ENCODE results near the gene DPF3. TPM values are rescaled to one million over a fixed set of nuclear protein-coding genes. Genes with fewer than 3 reads are reported as not detected.

Gene DPF3
- total RNA-seq, 2 experiments from 2014 or later: 0.25 to 0.39 TPM

DNA sequence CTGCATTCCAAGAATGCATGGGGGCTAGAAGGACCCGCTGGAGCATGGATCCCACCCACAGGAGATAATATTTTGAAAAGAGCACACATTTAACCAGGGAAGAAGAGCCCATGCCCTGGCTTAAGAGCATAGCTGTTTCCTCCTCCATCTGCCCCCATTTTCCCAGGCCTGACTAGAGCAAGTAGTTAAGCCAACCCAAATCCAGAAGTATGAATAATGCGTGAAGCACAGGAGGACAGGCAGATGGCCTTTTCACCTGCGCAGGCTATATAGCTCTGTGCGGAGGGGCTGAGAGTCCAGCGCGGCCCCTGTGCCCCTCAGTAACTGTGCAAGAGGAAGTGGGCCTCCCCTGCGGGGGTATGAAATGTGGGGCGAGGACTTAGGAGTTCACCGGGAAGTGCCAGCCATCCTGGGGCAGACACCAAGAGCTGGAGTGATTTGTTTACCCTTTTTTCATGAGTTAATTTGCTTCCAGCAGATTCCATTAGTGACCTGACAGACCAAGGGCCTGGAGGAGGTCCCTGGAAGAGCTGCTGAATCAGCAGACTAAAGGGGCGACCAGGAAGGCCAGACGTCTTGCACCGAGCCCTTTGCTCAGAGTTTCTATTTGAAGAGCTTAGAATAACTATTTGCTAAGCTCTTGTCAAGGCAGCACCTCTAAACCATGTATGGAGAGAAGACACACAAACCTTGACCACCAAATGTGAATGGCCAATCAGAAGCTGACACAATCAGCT is 37.2 kb downstream of the DPF3 start:
- no peak for DNase-seq
- H3K9me3 Mint-ChIP-seq (ENCODE audit: low read depth): no peaks in the 10 kb centered on the region
- H3K4me3 Mint-ChIP-seq: no peak overlapping the region
- ChIA-PET POLR2A (interaction anchor here (0.6 kb wide), 1 partner anchor 360 kb away, joined by 3 read pairs; no protein-coding TSS in a partner anchor), CTCF (no interaction called here)
- H3K27ac Mint-ChIP-seq: no peak overlapping the region
- no peaks in the 10 kb centered on the region for H3K4me1 Mint-ChIP-seq
- intact Hi-C loops (cut with DNase I, micrococcal nuclease): no loop called here
- H3K36me3 Mint-ChIP-seq (ENCODE audit: low read depth): no peaks in the 10 kb centered on the region
- no peak for ATAC-seq
- no peaks in the 10 kb centered on the region for H3K27me3 Mint-ChIP-seq

DNA sequence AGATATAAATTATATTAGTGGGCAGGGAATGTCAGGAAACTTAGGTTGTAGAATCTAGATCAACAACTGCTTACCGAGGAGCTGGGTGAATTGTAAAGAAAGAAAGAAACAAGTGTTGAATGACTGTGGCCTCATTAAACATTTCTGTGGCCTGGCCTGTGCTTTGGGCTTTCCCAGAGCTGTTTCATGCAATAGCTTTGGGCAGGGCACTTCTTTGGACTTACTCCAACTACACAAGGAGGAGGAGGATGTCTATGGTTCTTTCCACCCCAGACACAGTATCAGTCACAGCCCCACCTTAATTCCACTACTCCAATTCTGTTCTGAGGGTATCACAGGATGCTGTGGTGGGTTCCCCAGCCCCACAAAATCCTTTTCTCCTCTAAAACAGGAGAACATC is 38.0 kb downstream of the DPF3 start:
- no peaks in the 10 kb centered on the region for H3K9me3 Mint-ChIP-seq (ENCODE audit: low read depth)
- ChIA-PET CTCF (no interaction called here), POLR2A (no interaction called here)

DNA sequence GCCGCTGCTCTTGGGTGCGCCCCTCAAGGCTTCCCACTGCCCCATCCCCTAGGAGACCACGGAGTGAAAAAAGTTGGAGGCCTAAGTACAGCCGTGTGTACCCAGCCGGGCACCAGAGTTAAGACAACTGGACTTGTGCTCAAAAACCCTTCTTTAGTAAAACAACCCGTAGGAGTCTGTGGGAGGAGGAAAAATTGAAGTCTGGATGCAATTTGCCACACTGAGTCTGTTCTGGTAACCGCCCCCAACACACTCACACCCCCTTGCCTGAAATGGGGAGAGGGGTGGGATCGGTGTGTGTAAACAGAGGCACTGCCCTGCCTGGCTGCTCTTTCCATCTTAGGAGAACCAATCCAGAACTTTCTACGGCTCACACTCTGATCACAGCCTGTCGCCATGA is 41.7 kb downstream of the DPF3 start:
- no peaks in the 10 kb centered on the region for H3K36me3 Mint-ChIP-seq (ENCODE audit: low read depth)
- POLR2A ChIA-PET: no interaction called here
- no peak overlapping the region for H3K4me3 Mint-ChIP-seq
- CTCF ChIA-PET: no interaction called here
- intact Hi-C loops (cut with DNase I, micrococcal nuclease): no loop called here
- H3K9me3 Mint-ChIP-seq (ENCODE audit: low read depth): no peaks in the 10 kb centered on the region
- H3K27ac Mint-ChIP-seq: no peak overlapping the region
- no peaks in the 10 kb centered on the region for H3K27me3 Mint-ChIP-seq
- ATAC-seq (no peak), DNase-seq (no peak)
- H3K4me1 Mint-ChIP-seq: no peaks in the 10 kb centered on the region

More for the DNA sequence above, 38.0 kb downstream of the DPF3 start:
- H3K4me1 Mint-ChIP-seq: no peaks in the 10 kb centered on the region
- intact Hi-C loops (cut with DNase I, micrococcal nuclease): no loop called here
- no peak overlapping the region for H3K27ac Mint-ChIP-seq
- H3K36me3 Mint-ChIP-seq (ENCODE audit: low read depth): no peaks in the 10 kb centered on the region
- DNase-seq (no peak), ATAC-seq (no peak)
- H3K27me3 Mint-ChIP-seq: no peaks in the 10 kb centered on the region
- H3K4me3 Mint-ChIP-seq: no peak overlapping the region

DNA sequence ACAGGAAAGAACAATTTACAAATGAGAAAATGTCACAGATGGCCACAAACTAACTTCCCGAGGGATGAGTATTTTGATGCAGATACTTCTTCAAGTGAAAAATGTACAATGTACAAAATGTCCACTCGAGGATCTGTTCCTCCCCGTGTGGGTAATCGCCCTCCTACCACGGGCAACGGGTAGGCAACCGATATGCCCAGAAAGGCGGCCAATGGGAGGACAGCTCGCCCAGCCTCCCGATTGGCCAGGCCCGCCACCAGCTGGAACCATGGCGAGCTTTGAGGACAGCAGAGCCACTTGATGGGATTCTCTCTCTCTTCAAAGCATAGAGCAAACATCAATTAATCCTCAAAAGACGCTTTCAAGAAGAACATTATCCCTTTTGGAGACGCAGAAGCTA is 42.3 kb downstream of the DPF3 start:
- intact Hi-C loops (cut with DNase I, micrococcal nuclease): no loop called here
- DNase-seq (no peak), ATAC-seq (no peak)
- Mint-ChIP-seq H3K9me3 (ENCODE audit: low read depth) (no peaks in the 10 kb centered on the region), H3K4me3 (no peak overlapping the region), H3K36me3 (ENCODE audit: low read depth) (no peaks in the 10 kb centered on the region), H3K4me1 (no peaks in the 10 kb centered on the region), H3K27me3 (no peaks in the 10 kb centered on the region), H3K27ac (no peak overlapping the region)
- CTCF ChIA-PET: no interaction called here
- POLR2A ChIA-PET: no interaction called here

DNA sequence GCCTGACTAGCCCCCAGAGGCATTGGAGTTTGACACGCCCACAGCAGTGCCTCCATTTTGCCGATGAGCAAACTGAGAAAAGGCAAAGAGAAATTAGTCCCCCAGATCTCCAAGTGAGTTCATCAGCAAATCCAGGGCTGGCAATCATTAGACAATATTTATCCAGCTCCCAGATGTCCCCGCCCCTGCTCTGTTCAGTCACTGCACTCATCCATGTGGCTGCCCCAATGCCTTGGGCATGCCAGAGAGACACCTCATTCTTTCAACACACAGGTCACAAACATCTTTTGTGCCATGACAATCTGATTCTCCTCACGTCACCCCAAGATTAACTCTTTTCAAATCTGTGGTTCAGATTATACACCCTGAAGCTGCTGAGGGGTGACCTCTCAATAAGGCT is 43.5 kb downstream of the DPF3 start:
- POLR2A ChIA-PET: no interaction called here
- H3K27ac Mint-ChIP-seq: no peak overlapping the region
- no peak overlapping the region for H3K4me3 Mint-ChIP-seq
- no peaks in the 10 kb centered on the region for H3K36me3 Mint-ChIP-seq (ENCODE audit: low read depth)
- H3K27me3 Mint-ChIP-seq: no peaks in the 10 kb centered on the region
- intact Hi-C loops (cut with DNase I, micrococcal nuclease): no loop called here
- ATAC-seq: no peak
- CTCF ChIA-PET: no interaction called here
- H3K4me1 Mint-ChIP-seq: no peaks in the 10 kb centered on the region
- H3K9me3 Mint-ChIP-seq (ENCODE audit: low read depth): no peaks in the 10 kb centered on the region
- DNase-seq: no peak

DNA sequence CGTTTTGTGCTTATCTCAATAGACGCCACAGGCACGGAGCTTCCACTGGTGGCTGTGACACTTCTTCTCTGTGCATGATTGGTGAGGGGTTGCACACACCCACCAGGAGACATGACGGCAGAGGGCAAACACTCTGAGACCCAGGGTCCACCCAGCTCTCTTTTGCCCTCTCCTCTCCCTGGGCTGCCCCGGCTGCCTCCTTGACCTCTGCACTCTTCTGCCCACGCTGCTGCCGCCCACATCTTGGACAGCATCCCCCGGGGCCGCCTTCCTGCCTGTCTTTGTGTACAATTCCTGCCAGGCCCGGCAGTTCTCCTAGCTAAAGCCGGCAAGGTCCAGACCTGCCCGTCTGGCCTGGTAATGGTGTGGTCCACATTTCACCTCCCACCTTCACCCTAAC is 44.7 kb downstream of the DPF3 start:
- POLR2A ChIA-PET: no interaction called here

DNA sequence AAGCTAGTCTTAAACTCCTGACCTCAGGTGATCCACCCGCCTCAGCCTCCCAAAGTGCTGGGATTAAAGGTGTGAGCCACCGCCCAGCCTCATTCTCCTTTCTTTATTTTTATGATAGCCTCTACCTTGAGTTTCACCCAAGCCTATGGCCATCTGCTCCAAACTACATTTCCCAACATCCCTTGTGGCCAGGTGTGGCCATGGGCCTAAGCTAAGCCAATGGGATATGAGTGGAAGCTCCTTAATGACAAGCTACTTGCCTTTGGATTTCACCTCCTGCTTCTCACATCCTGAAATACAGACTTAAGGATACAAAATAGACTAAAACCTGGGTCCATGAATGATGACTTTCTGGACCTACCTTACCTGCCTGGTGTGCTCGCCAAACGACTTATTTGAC is 46.2 kb downstream of the DPF3 start:
- ATAC-seq: no peak

More for the DNA sequence above, 44.7 kb downstream of the DPF3 start:
- H3K4me3 Mint-ChIP-seq: no peak overlapping the region
- H3K27me3 Mint-ChIP-seq: no peaks in the 10 kb centered on the region
- no peaks in the 10 kb centered on the region for H3K36me3 Mint-ChIP-seq (ENCODE audit: low read depth)
- CTCF ChIA-PET: no interaction called here
- intact Hi-C loops (cut with DNase I, micrococcal nuclease): no loop called here
- DNase-seq: no peak
- H3K27ac Mint-ChIP-seq: no peak overlapping the region
- ATAC-seq: no peak
- H3K4me1 Mint-ChIP-seq: no peaks in the 10 kb centered on the region
- H3K9me3 Mint-ChIP-seq (ENCODE audit: low read depth): no peaks in the 10 kb centered on the region

DNA sequence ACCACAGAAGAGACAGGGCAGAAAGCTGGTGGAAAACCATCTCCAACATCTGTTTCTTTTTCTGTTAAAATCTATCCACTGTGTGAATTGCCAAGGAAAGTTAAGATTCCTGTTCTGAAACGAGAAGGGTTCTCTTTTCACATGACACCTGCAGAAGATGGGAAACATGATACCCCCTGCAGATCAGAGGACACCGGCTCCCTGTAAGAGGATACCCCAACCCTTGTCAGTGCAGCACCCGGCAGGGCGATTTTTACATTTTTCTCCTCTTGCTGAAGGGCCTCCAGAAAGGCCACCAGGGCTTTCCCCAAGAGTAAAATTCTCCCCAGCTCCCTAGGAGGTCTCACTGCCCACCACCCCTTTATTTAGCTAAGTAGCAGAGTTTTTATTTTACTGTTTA is 48.2 kb downstream of the DPF3 start:
- Mint-ChIP-seq H3K27ac (no peak overlapping the region), H3K4me3 (no peak overlapping the region), H3K27me3 (no peaks in the 10 kb centered on the region), H3K36me3 (ENCODE audit: low read depth) (no peaks in the 10 kb centered on the region), H3K4me1 (no peaks in the 10 kb centered on the region), H3K9me3 (ENCODE audit: low read depth) (no peaks in the 10 kb centered on the region)
- no peak for DNase-seq
- intact Hi-C loops (cut with DNase I, micrococcal nuclease): no loop called here
- ChIA-PET POLR2A (no interaction called here), CTCF (interaction anchor here (1.0 kb wide), 1 partner anchor 330 kb away, joined by 3 read pairs; no protein-coding TSS in a partner anchor)
- no peak for ATAC-seq

More for the DNA sequence above, 46.2 kb downstream of the DPF3 start:
- Mint-ChIP-seq H3K4me3 (no peak overlapping the region), H3K4me1 (no peaks in the 10 kb centered on the region), H3K27me3 (no peaks in the 10 kb centered on the region), H3K27ac (no peak overlapping the region), H3K36me3 (ENCODE audit: low read depth) (no peaks in the 10 kb centered on the region), H3K9me3 (ENCODE audit: low read depth) (no peaks in the 10 kb centered on the region)
- POLR2A ChIA-PET: no interaction called here
- CTCF ChIA-PET: no interaction called here
- intact Hi-C loops (cut with DNase I, micrococcal nuclease): no loop called here
- no peak for DNase-seq

DNA sequence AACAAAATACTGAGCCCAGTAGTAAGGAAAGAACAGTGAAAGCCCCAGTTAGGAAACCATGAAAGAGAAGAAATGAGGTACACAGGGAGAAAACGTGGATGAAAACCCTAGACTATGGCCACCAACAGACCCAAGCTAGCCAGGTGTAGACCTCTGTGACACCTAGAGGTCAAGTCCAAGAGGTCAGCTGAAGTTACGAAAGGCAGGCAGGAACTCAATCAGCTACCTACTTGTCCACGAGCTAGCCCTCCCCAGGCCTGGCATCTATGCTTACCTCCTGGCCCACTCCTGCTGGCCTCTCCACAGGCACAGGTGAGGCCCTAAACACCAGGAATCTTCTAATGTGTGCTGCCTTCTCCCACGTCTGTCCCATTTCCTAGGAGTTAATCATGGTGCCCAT is 48.7 kb downstream of the DPF3 start:
- ChIA-PET POLR2A (no interaction called here), CTCF (no interaction called here)
- ATAC-seq (no peak), DNase-seq (no peak)
- no peaks in the 10 kb centered on the region for H3K4me1 Mint-ChIP-seq
- H3K9me3 Mint-ChIP-seq (ENCODE audit: low read depth): no peaks in the 10 kb centered on the region
- H3K4me3 Mint-ChIP-seq: no peak overlapping the region
- no peak overlapping the region for H3K27ac Mint-ChIP-seq
- no peaks in the 10 kb centered on the region for H3K27me3 Mint-ChIP-seq
- H3K36me3 Mint-ChIP-seq (ENCODE audit: low read depth): no peaks in the 10 kb centered on the region
- intact Hi-C loops (cut with DNase I, micrococcal nuclease): no loop called here

DNA sequence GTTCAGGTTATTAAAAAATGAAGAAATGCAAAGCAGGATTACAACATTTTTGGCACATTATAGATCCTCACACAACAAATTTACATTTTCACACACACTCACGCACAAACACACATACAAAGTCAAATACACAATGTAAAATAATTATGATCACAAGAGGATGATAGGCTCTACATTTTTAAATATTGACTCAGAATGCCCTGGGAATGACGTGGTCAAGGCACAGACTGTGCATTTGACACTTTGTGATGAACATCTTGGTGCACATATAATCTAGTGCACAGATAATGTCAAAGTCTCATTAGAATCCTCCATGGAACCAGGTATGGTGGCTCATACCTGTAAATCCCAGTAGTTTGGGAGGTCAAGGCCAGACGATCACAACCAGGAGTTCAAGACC is 49.4 kb downstream of the DPF3 start:
- ATAC-seq (no peak), DNase-seq (no peak)
- no peak overlapping the region for H3K27ac Mint-ChIP-seq
- no peaks in the 10 kb centered on the region for H3K27me3 Mint-ChIP-seq
- CTCF ChIA-PET: no interaction called here
- intact Hi-C loops (cut with DNase I, micrococcal nuclease): no loop called here
- H3K36me3 Mint-ChIP-seq (ENCODE audit: low read depth): no peaks in the 10 kb centered on the region
- no peaks in the 10 kb centered on the region for H3K4me1 Mint-ChIP-seq
- H3K9me3 Mint-ChIP-seq (ENCODE audit: low read depth): no peaks in the 10 kb centered on the region
- no peak overlapping the region for H3K4me3 Mint-ChIP-seq
- POLR2A ChIA-PET: no interaction called here

DNA sequence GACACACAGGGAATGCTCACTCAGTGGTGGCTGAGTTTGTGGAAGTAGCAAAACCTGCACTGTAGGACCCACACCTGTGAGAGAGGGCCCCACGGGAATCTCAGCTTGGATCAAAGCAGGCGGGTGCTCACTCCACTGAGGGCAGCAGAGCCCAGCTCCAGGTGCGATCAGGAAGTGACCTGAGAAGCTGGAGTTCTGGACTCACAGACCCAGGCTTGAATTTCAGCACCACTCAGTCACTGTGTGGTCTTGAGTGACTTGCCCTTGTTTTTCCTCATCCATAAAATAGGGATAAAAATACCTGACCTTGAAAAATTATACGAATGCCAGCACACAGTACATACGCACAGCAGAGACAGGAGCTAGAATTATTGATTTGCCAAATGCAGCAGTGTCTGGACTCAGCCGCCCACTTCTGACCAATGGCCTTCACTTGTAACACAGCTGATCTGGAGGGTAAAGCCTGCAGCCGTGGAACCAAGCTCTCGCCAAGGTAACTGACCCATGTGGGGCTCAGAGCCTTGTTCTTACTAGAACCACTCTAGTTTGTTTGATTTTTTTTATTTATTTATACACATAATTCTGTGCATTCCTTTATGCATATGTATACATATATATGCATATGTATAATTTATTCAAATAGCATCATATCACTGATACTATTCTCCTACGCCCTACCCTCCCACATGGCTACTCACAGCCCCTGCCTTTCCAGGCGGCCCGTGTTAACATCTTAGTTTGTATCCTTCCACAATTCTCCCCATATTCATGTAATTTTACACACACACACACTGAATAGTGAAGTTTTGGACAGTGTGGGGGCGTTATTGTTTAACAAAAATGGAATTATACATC is 53.9 kb downstream of the DPF3 start:
- Mint-ChIP-seq H3K9me3 (ENCODE audit: low read depth) (no peaks in the 10 kb centered on the region), H3K27me3 (no peaks in the 10 kb centered on the region), H3K36me3 (ENCODE audit: low read depth) (no peaks in the 10 kb centered on the region), H3K4me1 (no peaks in the 10 kb centered on the region), H3K27ac (no peak overlapping the region), H3K4me3 (no peak overlapping the region)
- ChIA-PET POLR2A (no interaction called here), CTCF (no interaction called here)
- ATAC-seq (no peak), DNase-seq (no peak)
- intact Hi-C loops (cut with DNase I, micrococcal nuclease): no loop called here

DNA sequence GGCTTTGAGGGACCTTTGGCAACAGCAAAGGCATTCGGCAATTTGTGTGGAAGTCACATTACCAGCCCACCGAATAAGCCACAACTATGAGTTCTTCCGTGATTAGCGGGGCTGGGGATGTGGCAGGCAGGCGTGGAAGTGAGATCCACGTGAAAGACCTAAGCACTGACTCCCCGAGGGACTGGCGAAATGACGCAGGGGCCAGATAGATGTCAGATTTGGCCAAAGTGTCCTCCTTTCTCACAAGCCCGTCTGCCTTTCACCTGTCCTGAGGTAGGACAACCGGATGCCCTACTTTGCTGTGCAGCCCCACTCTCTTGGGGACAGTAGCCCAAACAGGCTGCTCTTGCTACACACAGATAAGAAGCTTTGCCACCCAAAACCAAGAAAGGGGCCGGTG is 54.5 kb downstream of the DPF3 start:
- intact Hi-C loops (cut with DNase I, micrococcal nuclease): no loop called here
- Mint-ChIP-seq H3K9me3 (ENCODE audit: low read depth) (no peaks in the 10 kb centered on the region), H3K27me3 (no peaks in the 10 kb centered on the region), H3K4me1 (no peaks in the 10 kb centered on the region), H3K4me3 (no peak overlapping the region), H3K36me3 (ENCODE audit: low read depth) (no peaks in the 10 kb centered on the region), H3K27ac (no peak overlapping the region)
- ChIA-PET CTCF (no interaction called here), POLR2A (no interaction called here)
- ATAC-seq (no peak), DNase-seq (no peak)
